A673 (cell line): ENCODE results near the gene DENND5A.

Source experiments
- EZH2 ChIP-seq: fragments of 200-600 bp; sonication (generic); IDR thresholded peaks from 2 replicates; pipeline ENCODE4 v1.6.1; 2017; ENCODE audit warnings: borderline replicate concordance, low read depth, mild to moderate bottlenecking, mixed read lengths, antibody characterized with exemption, low read length; ENCODE audit not compliant: poor library complexity, severe bottlenecking
- TF ChIP-seq, protein P1 (sequence below): fragments of 300-800, 200-600 bp; sonication (generic); conservative IDR thresholded peaks from 2 replicates; pipeline ENCODE4 v1.5.1; 2017; ENCODE audit warnings: low read depth, mild to moderate bottlenecking, antibody characterized with exemption, low read length, moderate library complexity, mixed read lengths

DNA sequence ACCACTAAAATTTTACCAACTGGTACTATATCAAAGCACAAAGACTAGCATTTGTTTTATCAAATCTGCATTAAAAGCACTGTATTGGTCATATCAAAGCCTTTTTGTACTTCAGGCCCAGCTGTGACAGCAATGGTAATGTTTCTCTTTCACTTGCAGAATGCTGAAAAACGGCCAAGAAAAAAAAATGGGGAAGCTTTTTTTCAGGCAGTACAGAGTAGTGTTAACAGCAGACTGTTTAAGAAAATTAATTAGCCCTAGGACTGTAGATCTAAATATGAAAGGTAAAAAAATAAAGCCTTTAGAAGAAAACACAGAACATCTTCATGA lies 33.3 kb downstream of the DENND5A start:
- TF ChIP-seq, protein P1, sequence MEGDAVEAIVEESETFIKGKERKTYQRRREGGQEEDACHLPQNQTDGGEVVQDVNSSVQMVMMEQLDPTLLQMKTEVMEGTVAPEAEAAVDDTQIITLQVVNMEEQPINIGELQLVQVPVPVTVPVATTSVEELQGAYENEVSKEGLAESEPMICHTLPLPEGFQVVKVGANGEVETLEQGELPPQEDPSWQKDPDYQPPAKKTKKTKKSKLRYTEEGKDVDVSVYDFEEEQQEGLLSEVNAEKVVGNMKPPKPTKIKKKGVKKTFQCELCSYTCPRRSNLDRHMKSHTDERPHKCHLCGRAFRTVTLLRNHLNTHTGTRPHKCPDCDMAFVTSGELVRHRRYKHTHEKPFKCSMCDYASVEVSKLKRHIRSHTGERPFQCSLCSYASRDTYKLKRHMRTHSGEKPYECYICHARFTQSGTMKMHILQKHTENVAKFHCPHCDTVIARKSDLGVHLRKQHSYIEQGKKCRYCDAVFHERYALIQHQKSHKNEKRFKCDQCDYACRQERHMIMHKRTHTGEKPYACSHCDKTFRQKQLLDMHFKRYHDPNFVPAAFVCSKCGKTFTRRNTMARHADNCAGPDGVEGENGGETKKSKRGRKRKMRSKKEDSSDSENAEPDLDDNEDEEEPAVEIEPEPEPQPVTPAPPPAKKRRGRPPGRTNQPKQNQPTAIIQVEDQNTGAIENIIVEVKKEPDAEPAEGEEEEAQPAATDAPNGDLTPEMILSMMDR = no peak
- TF ChIP-seq EZH2 = no peak
